Tibial nerve (tissue), 3 donors: Measurements from ENCODE around the gene CLIC6.

Experiments
- POLR2A ChIP-seq, 2 donors: fragments of 450-650 bp; IDR thresholded peaks; one replicate each; pipeline ENCODE4 v1.6.1; 2017; ENCODE audit warnings: antibody characterized with exemption in 2 of 2, mild to moderate bottlenecking in 2 of 2, moderate library complexity in 2 of 2
- TF ChIP-seq, protein P1 (sequence below), 5 experiments: fragments of 200-600 bp in 3 of 5; fragments of 450-650 bp in 2 of 5; sonication (generic) in 3 of 5; IDR thresholded peaks; one replicate each; pipeline ENCODE4 v1.5.1; 2016 to 2019; ENCODE audit warnings: antibody characterized with exemption in 5 of 5, mild to moderate bottlenecking in 3 of 5, moderate library complexity in 2 of 5

DNA sequence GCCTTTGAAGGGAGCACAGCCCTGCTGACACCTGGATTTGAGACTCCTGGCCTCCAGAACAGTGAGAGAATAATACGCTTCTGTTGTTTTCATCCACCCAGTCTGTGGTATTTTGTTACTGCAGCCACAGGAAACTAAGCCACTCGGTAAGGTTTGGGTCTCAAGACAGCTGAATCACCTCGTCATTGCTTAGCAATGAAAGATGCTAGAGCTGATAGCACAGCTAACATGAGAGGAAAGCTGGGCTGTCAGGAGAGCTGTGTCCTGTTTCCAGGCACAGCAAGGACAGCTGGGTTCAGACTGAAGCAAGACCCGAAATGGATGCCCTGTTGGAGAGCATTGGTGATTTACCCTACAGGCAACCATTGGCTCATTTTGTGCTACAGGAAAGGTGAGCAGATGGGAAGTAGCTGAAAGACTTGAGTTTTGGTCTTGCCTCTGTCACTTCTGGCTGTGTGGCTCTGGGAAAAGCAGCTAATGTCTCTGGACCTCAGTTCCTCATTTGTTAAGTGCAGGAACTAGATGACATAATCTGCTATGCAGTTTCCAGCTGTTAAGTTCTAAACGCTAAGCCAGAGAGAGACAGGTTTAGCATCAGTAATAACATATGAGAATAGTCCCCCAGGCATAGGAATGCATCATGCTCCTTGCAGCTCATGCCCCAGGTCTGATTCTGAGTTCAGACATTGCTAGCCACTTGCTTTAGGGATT is 58.0 kb downstream of the CLIC6 start:
- TF ChIP-seq, protein P1, sequence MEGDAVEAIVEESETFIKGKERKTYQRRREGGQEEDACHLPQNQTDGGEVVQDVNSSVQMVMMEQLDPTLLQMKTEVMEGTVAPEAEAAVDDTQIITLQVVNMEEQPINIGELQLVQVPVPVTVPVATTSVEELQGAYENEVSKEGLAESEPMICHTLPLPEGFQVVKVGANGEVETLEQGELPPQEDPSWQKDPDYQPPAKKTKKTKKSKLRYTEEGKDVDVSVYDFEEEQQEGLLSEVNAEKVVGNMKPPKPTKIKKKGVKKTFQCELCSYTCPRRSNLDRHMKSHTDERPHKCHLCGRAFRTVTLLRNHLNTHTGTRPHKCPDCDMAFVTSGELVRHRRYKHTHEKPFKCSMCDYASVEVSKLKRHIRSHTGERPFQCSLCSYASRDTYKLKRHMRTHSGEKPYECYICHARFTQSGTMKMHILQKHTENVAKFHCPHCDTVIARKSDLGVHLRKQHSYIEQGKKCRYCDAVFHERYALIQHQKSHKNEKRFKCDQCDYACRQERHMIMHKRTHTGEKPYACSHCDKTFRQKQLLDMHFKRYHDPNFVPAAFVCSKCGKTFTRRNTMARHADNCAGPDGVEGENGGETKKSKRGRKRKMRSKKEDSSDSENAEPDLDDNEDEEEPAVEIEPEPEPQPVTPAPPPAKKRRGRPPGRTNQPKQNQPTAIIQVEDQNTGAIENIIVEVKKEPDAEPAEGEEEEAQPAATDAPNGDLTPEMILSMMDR (IDR thresholded peaks at IDR 0.05): no peak
- no peak for TF ChIP-seq POLR2A (IDR thresholded peaks at IDR 0.05)
